Measurements from ENCODE around the gene ZDHHC17. TPM values are rescaled to one million over a fixed set of nuclear protein-coding genes. Genes with fewer than 3 reads are reported as not detected.

ZDHHC17 gene
- total and polyA plus RNA-seq, 4 donors, result 3.4 to 91.2 (median 15.2) TPM

DNA sequence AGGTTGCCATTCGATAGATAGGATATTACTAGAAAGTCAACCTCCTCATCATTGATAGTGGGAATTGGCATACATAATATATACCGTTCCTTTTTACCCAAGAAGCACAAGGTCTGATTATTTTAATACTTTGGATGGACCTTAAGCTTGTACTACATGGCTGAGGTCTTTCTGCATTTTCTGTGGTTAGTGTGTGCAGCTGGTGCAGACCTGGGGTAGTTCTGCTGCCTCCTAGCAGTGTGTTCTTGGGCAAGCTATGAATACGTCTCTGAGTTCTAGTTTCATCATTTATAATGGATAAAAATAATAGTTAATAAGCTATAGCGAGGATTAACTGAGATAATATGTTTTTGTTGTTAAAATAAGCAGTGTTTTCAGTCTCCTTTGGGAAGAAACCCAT, 2.2 kb downstream of the ZDHHC17 start:
- Histone ChIP-seq H3K4me1 (ENCODE audit: control insufficient read depth in 4 of 4, insufficient read depth in 4 of 4, low read length in 3 of 4) (peaks cover 6 to 19% (median 17%) of the 10 kb centered on the region in 4 donors), H3K4me3 (ENCODE audit: low read depth in 1 of 3, low read length in 3 of 3) (no peak overlapping the region), H3K27ac (ENCODE audit: low read depth in 1 of 2, low read length in 2 of 2) (no peak overlapping the region), H3K27me3 (ENCODE audit: control insufficient read depth in 4 of 4, insufficient read depth in 4 of 4, low read length in 3 of 4) (no peaks in the 10 kb centered on the region), H3K36me3 (ENCODE audit: control insufficient read depth in 4 of 4, insufficient read depth in 3 of 4, low read depth in 1 of 4, low read length in 3 of 4) (no peaks in the 10 kb centered on the region), H3K9ac (ENCODE audit: low read depth in 1 of 2, low read length in 2 of 2) (peak overlapping the region in 1 of 2 donors; percentile 4), H3K9me3 (ENCODE audit: control insufficient read depth in 4 of 4, low read length in 3 of 4) (no peaks in the 10 kb centered on the region)
- WGBS, result 94% methylated on average over 4 of the region's 4 CpGs
- DNase-seq (ENCODE audit: low spot score), result no peak
- TF ChIP-seq FOXA1 (IDR thresholded peaks at IDR 0.05), result no peak
- no peak for TF ChIP-seq FOXA2 (IDR thresholded peaks at IDR 0.05)
- TF ChIP-seq, protein P1, sequence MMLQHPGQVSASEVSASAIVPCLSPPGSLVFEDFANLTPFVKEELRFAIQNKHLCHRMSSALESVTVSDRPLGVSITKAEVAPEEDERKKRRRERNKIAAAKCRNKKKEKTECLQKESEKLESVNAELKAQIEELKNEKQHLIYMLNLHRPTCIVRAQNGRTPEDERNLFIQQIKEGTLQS (IDR thresholded peaks at IDR 0.05), result no peak
- TF ChIP-seq, protein P2, sequence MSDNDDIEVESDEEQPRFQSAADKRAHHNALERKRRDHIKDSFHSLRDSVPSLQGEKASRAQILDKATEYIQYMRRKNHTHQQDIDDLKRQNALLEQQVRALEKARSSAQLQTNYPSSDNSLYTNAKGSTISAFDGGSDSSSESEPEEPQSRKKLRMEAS (IDR thresholded peaks at IDR 0.05), result no peak
- no peak for TF ChIP-seq TAF1 (conservative IDR thresholded peaks at IDR 0.05)
- TF ChIP-seq GABPA (IDR thresholded peaks at IDR 0.05 in 1 of 2, conservative IDR thresholded peaks at IDR 0.05 in 1 of 2), result no peak
- no peak for TF ChIP-seq EGR1 (IDR thresholded peaks at IDR 0.05; ENCODE audit: low read depth in 2 of 2)
- no peak for TF ChIP-seq SP1 (IDR thresholded peaks at IDR 0.05)
- TF ChIP-seq RAD21 (IDR thresholded peaks at IDR 0.05), result no peak
- TF ChIP-seq, protein P3, sequence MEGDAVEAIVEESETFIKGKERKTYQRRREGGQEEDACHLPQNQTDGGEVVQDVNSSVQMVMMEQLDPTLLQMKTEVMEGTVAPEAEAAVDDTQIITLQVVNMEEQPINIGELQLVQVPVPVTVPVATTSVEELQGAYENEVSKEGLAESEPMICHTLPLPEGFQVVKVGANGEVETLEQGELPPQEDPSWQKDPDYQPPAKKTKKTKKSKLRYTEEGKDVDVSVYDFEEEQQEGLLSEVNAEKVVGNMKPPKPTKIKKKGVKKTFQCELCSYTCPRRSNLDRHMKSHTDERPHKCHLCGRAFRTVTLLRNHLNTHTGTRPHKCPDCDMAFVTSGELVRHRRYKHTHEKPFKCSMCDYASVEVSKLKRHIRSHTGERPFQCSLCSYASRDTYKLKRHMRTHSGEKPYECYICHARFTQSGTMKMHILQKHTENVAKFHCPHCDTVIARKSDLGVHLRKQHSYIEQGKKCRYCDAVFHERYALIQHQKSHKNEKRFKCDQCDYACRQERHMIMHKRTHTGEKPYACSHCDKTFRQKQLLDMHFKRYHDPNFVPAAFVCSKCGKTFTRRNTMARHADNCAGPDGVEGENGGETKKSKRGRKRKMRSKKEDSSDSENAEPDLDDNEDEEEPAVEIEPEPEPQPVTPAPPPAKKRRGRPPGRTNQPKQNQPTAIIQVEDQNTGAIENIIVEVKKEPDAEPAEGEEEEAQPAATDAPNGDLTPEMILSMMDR (IDR thresholded peaks at IDR 0.05; ENCODE audit: low read depth, low read length, missing input control), result no peak
- TF ChIP-seq YY1 (IDR thresholded peaks at IDR 0.05), result no peak
- TF ChIP-seq RXRA (IDR thresholded peaks at IDR 0.05), result no peak
- no peak for TF ChIP-seq NR2F2 (IDR thresholded peaks at IDR 0.05)
- no peak for TF ChIP-seq JUND (IDR thresholded peaks at IDR 0.05)
- TF ChIP-seq, protein P4, sequence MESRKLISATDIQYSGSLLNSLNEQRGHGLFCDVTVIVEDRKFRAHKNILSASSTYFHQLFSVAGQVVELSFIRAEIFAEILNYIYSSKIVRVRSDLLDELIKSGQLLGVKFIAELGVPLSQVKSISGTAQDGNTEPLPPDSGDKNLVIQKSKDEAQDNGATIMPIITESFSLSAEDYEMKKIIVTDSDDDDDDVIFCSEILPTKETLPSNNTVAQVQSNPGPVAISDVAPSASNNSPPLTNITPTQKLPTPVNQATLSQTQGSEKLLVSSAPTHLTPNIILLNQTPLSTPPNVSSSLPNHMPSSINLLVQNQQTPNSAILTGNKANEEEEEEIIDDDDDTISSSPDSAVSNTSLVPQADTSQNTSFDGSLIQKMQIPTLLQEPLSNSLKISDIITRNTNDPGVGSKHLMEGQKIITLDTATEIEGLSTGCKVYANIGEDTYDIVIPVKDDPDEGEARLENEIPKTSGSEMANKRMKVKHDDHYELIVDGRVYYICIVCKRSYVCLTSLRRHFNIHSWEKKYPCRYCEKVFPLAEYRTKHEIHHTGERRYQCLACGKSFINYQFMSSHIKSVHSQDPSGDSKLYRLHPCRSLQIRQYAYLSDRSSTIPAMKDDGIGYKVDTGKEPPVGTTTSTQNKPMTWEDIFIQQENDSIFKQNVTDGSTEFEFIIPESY (IDR thresholded peaks at IDR 0.05), result no peak
- TF ChIP-seq HNF4G (IDR thresholded peaks at IDR 0.05), result no peak
- no peak for TF ChIP-seq HNF4A (conservative IDR thresholded peaks at IDR 0.05)
- TF ChIP-seq, protein P5, sequence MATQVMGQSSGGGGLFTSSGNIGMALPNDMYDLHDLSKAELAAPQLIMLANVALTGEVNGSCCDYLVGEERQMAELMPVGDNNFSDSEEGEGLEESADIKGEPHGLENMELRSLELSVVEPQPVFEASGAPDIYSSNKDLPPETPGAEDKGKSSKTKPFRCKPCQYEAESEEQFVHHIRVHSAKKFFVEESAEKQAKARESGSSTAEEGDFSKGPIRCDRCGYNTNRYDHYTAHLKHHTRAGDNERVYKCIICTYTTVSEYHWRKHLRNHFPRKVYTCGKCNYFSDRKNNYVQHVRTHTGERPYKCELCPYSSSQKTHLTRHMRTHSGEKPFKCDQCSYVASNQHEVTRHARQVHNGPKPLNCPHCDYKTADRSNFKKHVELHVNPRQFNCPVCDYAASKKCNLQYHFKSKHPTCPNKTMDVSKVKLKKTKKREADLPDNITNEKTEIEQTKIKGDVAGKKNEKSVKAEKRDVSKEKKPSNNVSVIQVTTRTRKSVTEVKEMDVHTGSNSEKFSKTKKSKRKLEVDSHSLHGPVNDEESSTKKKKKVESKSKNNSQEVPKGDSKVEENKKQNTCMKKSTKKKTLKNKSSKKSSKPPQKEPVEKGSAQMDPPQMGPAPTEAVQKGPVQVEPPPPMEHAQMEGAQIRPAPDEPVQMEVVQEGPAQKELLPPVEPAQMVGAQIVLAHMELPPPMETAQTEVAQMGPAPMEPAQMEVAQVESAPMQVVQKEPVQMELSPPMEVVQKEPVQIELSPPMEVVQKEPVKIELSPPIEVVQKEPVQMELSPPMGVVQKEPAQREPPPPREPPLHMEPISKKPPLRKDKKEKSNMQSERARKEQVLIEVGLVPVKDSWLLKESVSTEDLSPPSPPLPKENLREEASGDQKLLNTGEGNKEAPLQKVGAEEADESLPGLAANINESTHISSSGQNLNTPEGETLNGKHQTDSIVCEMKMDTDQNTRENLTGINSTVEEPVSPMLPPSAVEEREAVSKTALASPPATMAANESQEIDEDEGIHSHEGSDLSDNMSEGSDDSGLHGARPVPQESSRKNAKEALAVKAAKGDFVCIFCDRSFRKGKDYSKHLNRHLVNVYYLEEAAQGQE (IDR thresholded peaks at IDR 0.05), result no peak

Measured in liver (tissue), 9 donors.